Measurements from ENCODE around the gene FASTKD2.
A peak's percentile ranks its signal among the peaks of the same experiment; 100 is the strongest.
"Not testable (repeated sequence)": the region's sequence is repeated elsewhere in the genome, so short reads cannot be mapped to it uniquely, and the experiment has no call there.

The FASTKD2 gene

DNA sequence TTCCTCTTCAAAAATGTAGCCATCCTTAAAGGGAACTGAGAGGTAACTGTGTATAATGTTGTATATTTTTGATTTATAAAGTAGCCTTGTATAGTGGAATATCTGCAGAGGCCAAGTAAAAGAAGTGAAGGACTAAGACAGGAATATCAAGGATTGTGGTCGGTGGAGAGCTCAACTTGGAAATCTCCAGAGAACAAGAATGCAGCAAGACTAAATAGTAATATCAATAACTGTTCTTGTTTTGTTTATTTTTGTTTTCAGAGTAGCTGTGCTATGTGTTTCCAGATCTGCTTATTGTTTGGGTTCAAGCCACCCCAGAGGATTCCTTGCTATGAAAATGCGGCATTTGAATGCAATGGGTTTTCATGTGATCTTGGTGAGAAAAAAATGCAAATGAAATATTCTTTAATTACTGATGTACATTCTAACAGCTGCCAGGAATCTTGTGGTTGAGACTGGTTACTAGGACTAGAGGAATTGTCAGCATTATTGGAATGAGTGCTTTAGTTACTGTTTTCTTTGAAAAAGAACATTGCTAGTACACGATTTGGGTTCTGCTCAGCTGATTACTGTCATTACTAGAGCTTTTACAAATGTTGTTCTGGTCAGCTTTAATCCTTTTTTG lies 25.0 kb downstream of the FASTKD2 start:
- no peak for DNase-seq (ENCODE audit: low spot score)

DNA sequence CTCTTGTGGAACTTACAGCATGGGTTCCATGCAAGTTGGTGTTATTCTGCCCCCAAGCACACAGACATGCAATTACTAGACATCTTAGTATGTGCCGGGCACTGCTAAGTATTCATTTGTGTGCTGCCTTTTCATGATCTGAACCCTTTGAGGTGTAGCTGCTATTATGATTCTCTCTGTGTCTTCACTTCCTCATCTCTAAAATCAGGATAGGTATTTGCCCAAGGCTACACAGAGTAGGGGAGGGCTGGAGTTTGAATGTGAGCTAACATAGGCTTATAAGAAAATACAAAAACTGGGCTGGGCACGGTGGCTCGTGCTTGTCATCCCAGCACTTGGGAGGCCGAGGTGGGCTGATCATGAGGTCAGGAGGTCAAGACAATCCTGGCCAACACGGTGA lies 27.2 kb downstream of the FASTKD2 start:
- no peak for DNase-seq (ENCODE audit: low spot score)

DNA sequence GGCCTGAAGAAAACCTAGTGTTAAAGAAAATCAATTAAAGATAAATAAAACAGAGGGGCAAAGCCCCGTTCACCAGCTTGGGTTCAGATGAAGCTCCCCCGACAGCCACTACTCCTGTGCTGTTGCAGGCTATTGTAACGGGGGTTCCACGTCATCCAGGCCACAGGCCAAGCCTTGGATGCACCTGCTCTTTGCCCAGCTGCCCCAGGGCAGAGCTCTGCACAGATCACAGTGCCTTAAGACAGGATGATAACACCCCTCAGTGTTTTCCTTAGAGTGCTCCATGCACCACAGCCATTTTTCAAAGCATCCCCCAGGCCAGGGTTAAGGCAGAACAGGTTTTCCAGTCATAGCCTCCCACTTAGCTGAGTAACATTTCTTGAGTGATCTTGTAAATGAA lies 32.0 kb downstream of the FASTKD2 start:
- DNase-seq (ENCODE audit: low spot score), result no peak

DNA sequence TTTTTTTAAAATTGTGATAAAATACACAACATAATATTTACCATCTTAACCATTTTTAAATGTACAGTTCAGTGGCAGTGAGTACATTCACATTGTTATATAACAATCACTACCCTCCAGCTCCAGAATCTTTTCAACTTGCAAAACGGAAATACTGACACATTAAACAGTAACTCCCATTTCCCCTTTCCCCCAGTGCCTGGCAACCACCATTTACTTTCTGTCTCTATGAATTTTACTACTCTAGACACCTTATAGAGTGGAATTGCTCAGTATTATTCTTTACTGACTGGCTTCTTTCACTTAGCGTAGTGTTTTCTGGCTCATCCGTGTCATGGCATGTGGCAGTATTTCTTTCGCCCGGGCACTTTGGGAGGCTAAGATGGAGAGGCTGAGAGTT lies 32.6 kb downstream of the FASTKD2 start:
- no peak for DNase-seq (ENCODE audit: low spot score)

DNA sequence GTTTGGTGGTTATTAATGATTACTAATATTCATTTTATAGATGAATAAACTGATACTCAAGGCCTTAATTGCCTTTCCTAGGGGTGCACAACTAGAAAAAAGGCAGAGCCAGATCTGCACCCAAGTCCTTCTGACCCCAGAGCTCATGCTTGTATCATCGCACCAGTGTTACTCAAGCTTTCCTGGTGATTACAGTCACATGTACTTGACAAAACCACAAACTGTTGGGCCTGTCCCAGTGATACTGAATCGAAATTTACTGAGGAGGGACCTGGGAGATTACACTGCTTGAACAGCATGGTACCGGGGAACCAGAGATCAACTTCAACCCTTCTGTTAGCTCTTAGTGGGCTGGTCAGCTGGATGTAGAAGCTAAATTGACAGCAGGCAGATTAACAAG lies 33.7 kb downstream of the FASTKD2 start:
- no peak for DNase-seq (ENCODE audit: low spot score)

DNA sequence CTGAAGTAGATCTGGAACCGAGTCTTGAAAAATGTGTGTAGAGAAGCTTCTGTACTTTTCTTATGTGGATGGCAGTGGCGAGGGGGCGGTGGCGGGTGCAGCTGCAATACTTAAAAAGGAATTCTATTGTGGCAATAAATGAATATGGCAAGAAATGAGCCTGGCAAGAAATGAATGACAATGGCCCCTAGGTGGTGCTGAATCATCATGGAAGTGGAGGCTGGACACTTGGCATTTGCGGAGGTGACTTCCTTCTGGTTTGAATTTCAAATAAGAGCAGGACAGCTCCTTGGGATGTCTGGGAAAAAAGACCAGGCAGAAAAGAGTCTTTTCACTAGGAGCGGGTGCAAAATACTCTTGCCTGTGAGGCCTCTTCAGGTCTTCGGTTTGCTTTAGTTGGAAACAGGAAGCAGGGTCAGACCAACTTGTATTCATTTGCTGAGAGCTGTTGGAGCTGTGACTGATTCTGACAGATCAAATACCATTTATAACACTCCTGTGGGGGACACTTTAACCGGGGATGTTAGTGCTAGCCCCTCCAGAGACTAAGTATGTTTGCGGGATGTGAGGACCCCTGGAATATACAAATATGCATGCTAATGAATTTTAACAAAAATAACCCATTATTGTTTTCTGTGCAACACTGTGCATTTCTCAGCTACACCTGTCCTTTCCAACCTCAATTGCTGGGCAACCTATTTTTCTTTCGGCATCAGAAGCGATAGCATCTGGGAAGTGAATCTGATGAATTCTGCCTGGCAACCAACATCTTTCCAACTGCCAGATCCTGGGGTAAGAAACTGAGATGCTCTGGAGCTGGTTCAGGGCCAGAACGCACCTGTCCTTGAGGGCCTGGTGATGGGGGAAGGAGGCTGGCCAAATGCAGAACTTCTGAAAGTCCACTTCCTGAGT lies 35.4 kb downstream of the FASTKD2 start:
- DNase-seq (ENCODE audit: low spot score), result peak; percentile 81

DNA sequence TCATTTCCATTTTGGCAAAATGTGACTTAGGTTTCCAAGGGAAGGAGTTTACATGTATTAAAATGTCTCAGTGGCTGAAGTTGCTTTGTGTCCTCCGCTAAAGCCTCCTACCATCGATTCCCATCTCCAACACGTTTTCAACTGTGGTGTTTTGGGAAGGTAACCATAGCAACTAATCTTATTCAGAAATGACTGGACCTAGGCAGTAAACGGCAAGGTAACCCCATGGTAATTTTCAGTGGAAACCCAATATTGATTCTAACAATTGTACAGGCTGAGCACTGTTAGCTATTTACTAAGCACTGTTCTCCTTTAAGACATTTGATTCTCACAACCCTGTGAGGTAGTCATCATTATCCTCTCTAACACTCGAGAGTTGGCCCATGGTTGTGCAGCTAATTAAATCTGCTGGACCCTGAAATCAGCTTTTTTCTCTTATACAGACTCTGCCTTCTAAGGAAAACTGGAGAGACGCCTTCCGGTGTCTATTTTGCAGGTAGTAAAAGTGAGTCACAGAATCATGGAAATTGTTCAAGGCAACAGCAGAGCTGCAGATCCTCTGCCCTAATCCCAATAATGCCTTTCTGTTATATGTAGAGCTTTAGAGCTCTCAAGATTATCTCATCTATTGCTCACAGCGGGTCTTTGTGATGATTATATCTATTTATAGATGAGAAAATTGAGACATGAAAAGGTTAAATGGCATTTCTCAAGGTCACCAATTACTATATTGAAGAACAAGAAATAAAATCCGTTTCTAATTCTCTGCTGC lies 36.2 kb downstream of the FASTKD2 start:
- DNase-seq (ENCODE audit: low spot score), result no peak

DNA sequence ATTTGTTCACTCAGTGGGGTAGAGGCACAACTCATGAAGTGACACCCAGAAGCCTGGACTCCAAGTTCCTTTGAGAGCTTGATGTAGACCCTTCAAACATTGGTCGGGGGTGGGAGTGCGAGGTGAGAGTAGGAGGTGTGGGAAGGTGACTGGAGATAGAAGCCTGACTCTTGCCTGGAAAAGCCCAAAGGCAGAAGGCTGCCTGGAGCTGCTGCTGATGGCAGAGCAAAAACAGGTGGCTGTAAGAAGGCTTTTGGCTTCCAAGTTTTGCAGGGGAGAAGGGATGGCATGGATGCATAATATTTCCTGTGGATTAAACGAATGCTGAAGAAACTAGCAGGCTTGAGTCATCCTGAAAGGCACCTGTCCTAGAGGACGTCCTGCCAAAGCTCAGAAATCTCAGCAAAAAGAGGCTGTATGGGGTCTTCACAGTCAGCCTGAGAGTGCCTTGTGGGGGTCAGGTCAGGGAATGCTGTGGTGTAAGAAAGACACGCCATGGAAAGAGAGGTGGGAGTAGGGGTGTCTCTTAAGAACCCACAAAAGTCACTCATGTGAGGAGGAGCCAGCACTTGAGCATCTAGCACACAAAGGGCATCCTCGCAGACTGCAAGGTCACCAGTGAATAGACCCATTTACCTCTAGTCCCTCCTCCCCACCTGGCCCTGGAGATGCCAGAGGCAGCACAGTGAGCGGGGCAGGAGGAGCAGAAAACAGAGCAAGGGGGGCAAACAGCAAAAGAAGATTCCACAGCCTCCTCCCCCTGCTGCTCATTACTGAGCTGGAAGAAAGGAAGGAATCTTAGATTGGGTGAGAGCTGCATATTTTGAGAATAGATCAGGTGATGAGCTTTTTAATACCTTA lies 37.5 kb downstream of the FASTKD2 start:
- no peak for DNase-seq (ENCODE audit: low spot score)

DNA sequence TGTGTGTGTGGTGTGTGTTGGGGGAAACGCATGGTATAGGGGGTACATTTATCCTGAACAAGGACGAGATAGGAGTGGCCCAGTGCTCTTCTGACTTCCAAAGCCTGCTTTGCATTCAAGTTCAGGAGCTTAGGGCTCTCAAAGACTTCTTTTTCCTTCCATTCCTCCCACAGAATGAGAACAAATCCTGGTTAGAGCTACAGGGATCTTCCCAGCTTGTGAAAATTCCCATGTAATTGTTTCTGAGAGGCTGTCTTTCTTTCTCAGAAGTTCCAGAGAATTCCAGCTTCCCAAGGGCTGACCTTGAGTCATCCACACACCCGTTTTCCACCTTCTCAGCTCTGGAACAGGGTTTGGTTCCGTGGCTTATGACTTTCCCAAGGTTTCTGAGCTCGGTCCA lies 38.9 kb downstream of the FASTKD2 start:
- DNase-seq (ENCODE audit: low spot score), result no peak

DNA sequence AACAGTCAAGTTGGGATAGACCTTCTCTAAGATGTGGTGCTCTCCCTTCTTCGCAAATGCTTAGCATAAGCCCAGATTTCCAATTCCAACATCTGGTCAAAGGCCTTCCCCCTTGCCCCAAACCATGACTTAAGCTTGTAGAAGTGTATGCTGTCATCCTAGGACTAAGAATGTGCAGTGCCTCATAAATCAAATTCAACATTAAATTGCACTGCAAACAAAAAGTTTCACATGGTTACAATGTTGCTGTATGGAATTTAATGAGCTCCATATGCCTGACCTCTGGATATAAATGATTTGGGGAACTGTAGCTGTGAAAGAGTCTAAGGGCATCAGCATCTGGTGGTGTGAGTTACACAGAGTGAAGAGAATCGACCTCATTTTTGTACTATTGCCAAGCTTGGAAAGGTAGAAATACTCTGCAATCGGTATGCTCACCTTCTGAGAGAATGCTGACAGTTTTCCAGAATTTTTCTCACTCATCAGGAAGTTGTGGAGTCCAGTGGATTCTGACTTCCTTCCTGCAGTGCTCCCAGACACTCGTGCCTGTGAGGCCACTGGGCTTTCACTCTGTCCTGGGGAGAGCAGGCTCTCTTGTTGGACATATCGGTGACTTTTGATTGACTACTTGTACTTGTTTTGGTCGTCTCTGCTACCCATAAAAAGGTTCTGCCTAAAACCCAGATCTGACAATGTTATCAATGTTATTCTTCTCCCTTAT lies 40.6 kb downstream of the FASTKD2 start:
- no peak for DNase-seq (ENCODE audit: low spot score)

DNA sequence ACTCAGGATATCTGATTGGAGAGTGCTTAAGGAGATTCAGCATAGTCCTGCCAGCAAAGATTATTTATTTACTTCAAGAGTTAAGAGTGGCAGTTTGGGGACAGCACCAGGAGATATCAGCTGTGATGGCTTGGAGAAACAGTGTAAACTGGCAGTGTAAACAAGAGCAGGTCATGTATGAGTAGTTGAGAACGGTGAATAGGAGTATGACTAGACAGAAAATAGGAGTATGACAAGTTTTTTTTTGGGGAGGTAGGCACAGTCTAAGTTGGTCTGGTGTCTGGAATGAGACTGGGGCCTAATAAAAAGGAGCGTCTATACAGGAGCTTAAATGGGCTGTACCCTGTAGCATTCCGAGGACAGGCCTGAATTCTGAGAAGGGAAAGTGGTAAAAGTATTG lies 42.2 kb downstream of the FASTKD2 start:
- not testable (repeated sequence) for DNase-seq (ENCODE audit: low spot score)

DNA sequence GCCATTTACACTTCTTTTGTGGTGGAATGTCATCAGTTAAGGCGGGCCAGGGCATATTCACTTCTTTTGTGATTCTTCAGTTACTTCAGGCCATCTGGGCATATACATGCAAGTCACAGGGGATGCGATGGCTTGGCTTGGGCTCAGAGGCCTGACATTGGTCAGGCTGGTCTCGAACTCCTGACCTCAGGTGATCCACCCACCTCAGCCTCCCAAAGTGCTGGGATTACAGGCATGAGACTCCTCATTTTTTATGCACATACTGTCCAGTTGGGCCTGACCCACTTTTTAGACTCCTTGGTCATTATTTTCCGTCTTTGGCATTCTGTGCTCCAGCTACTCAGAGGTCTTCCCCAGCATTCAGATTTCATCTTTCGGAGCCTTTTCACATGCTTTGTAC lies 47.1 kb downstream of the FASTKD2 start:
- DNase-seq (ENCODE audit: low spot score), result not testable (repeated sequence)

DNA sequence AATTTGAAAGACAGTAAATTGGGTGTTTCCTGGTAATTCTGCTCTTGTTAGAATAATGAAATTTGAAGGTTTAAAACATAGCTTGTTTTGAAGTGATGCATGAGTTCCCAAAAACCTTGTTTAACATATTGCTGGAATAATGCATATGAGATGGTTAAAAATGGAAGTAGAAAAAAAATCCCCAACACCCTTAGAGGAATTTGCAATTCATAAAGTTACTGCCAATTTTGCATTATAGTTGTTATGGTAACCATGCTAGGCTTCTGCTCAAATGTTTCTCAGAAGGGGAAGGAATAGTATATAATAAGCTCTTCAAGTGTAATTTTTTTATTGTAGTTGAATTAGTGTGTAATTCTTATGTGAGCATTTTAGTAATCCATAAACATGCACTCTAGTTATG lies 49.1 kb downstream of the FASTKD2 start:
- DNase-seq (ENCODE audit: low spot score), result no peak

DNA sequence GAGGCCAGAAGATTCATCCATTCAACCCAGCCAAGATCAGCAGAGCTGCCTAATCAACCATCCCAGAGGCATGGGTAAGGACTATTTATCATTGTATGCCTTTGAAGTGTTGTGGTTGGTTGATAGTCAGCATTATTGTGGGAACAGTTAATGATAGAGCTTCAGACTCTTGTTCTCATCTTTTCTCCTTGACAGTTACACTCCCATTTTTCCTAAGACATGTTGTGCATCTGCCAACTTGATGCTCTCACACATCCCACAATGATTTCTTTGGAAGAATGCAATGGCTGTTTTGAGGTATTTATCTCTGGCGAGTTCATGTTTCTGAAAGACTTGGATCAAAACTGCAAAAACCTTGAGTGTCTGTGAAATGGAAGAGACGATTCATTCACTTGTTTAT lies 55.4 kb downstream of the FASTKD2 start:
- DNase-seq (ENCODE audit: low spot score), result no peak

DNA sequence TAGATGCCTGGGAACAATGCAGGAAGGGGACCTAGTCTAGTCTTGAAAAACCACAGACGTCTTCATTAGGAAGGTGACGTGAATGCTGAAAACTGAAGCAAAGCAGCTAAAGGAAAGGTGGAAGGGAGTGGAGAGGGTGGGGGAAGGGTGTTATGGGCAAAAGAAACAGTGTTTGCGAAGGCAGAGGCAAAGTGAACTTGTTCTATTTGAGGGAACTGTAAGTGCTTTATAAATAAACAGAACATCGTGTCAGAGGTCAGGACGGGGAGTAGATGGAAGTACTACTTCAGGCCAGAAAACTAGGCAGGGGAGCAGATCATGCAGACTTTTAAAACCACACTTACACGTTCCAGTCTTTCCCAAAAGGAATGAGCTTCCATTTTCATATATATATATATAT lies 57.8 kb downstream of the FASTKD2 start:
- DNase-seq (ENCODE audit: low spot score), result no peak

DNA sequence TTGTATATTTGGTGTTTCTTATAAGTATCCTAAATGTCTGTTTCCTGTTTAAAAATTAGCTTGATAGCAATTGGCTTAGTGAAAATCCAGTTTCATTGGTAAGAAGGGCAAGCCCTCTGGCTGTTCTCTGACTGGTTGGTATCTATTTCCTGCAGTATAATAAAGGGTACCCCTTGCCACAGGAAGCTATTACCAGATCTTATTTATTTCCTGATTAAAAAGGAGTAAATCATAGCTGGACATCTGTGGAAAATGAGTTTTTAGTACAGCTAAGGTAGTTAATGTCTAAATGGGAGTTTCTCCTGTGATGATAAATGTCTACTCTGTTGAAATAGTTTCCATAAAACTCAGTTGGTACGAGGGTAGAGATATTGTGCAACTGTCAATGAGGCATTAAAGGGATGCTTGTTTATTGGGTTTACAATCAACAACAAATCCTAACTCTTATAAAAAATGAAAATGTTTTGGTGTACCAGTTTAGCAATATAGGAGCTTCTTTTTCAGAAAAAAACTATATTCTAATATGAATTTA lies 58.7 kb downstream of the FASTKD2 start:
- no peak for DNase-seq (ENCODE audit: low spot score)

DNA sequence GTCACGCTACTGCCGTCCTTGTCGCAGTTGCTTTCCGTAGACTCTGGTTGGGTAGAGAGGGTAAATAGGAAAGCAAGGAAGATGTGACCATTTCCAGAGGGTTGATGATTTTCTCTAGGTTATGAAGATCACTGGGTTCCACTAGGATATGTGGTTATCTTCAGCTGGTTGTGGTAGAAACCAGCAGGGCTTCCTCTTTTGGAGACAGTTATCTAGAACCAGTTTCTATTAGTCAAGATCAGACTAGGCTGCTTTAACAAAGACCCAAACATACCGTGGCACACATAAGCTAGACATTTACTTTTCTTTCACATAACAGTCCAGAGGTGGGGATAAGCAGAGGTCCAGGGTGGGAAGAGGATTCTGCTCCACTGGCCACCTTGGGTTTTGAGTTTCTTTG lies 59.6 kb downstream of the FASTKD2 start:
- DNase-seq (ENCODE audit: low spot score), result no peak

DNA sequence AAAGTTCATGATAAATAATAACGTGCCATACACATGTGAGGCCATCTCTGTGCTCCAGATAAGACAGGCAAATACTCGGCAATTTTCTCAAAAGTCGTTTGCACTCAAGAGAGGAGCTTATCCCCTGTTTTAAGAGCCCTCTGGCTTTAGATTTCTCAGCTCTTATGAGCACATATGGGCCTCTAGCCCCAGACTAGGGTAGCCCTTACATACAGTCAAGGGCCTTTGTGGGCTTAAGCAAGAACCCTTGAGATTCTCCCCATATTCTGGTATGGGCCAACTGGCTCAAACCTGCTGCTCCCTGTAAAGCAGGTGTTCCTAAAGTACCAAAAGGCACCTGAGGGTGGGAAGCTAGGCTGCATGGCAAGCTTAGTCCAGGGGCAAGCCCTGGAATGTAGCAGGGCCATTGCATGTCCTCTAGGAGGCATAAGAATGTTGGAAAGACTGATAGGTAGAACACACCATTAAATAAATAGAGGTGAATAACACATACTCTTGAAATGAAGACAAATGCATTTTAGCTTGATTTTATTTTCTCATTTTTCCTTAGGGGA lies 66.1 kb downstream of the FASTKD2 start:
- DNase-seq (ENCODE audit: low spot score), result no peak

DNA sequence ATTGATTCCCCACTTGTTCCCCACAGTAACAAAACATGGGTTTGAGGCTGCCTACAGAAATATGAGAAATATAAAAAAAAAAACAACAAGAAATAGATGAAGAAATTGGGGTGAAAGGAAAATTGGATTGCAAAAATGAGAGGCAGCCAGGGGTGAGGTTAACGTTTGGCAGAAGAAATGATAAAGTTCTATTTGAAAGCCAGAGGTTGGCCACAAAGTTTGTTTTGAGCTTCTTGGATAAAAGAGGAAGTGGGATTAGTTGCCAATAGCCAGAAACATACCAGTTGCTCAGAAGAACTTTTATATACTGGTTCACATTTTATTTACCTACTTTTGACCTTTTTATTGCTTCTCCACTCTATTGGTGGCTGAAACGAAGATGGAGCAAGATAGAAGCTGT lies 67.5 kb downstream of the FASTKD2 start:
- no peak for DNase-seq (ENCODE audit: low spot score)

DNA sequence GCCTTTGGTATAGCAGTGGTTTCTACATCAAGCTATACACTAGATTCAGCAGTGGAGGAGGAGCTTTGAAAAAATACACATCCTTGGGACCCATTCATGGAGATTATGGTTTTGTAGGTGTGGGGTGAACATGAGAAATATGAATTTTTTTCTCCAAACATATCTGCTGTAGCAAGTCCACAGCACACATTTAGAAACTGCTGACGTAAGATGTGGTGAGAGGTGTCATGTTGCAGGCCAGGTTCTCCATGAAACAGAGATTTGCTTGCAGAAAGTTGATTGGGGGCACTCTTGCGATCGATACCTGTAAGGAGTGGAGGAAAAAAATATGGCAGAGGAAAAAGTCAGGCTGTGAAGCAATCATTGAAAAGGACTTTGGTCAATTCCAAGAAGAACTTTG lies 67.9 kb downstream of the FASTKD2 start:
- DNase-seq (ENCODE audit: low spot score), result no peak

DNA sequence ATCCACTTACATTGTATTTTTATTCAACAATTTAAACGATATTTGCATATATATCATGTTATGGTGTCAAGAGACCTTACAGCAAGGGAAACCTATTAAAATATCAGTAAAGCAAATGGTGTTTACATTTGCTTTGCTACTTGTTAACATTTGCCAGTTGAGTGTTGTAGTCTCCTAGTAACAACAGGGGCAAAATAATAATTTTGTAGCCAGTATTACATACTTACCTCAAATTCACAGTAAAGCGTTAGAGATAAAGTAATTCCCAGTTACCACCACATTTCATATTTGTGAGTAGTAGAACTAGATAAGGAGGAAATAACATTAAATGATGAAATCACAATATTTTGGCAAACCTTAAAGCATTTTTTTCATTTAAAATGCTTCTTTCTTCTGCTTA lies 71.3 kb downstream of the FASTKD2 start:
- no peak for DNase-seq (ENCODE audit: low spot score)
